Prostate gland (tissue), 2 donors: ENCODE measurements around the gene URI1. TPM values are rescaled to one million over a fixed set of nuclear protein-coding genes. Genes with fewer than 3 reads are reported as not detected.
"Not testable (repeated sequence)": the region's sequence is repeated elsewhere in the genome, so short reads cannot be mapped to it uniquely, and the experiment has no call there.

Source experiments
- DNase-seq: peaks from one replicate; pipeline ENCODE4 v3.0.0-alpha.2; 2019; ENCODE audit warnings: low spot score
- H3K27ac ChIP-seq, 2 donors: fragments of 200-600 bp; sonication (generic); 2 replicates each; pipeline ENCODE4 v1.5.1; 2017 to 2019
- H3K27me3 ChIP-seq: fragments of 200-600 bp; sonication (generic); replicated peaks from 2 replicates; pipeline ENCODE4 v1.5.1; 2019; ENCODE audit not compliant: insufficient read depth
- H3K36me3 ChIP-seq, 2 donors: fragments of 200-600 bp; sonication (generic); 1 replicate in 1 of 2; 2 replicates in 1 of 2; pipeline versions ENCODE4 v1.5.1 to v1.8.1; 2017 to 2019
- H3K4me1 ChIP-seq: fragments of 200-600 bp; sonication (generic); replicated peaks from 2 replicates; pipeline ENCODE4 v1.5.1; 2019
- H3K4me3 ChIP-seq, 2 donors: fragments of 200-600 bp; sonication (generic); 2 replicates each; pipeline ENCODE4 v1.5.1; 2017 to 2019
- H3K9me3 ChIP-seq: fragments of 200-600 bp; sonication (generic); 2 replicates; pipeline ENCODE4 v1.5.1; 2017
- CTCF ChIP-seq, 4 experiments: fragments of 200-600 bp in 2 of 4; fragments of 450-650 bp in 2 of 4; sonication (generic) in 2 of 4; IDR thresholded peaks; 1 replicate in 3 of 4; 2 replicates in 1 of 4; pipeline ENCODE4 v1.5.1; 2016 to 2019; ENCODE audit warnings: antibody characterized with exemption in 4 of 4, mild to moderate bottlenecking in 2 of 4, moderate library complexity in 2 of 4
- POLR2A ChIP-seq: fragments of 450-650 bp; IDR thresholded peaks from one replicate; pipeline ENCODE4 v1.6.1; 2016; ENCODE audit warnings: antibody characterized with exemption, mild to moderate bottlenecking
- POLR2AphosphoS5 ChIP-seq: sonication (generic); formaldehyde crosslinking; IDR thresholded peaks from one replicate; pipeline ENCODE4 v1.6.1; 2017; ENCODE audit warnings: antibody characterized with exemption
- WGBS: methylation state at CpG from one replicate; pipeline ENCODE4 v1.1.5; 2018; 5-methylcytosine and 5-hydroxymethylcytosine counted together
- intact Hi-C: fragments of 100-400 bp; cut with DNase I; formaldehyde crosslinking; loops from one replicate; pipeline ENCODE4 v1.14.2; 2022
- total RNA-seq, 2 donors: library from RNA; depleted of rRNA; stranded (reverse); fragments of >200 nt; gene quantifications; one replicate each; pipeline ENCODE4 v1.1.0, GENCODE V29; 2016

The URI1 gene
- total RNA-seq, 2 donors from 2014 or later = 48.2 to 71.0 TPM

- Histone ChIP-seq H3K4me3 (no peak overlapping the region), H3K27me3 (no peaks in the 10 kb centered on the region), H3K4me1 (no peaks in the 10 kb centered on the region), H3K36me3 (no peaks in the 10 kb centered on the region), H3K27ac (no peak overlapping the region), H3K9me3 (no peaks in the 10 kb centered on the region)
- intact Hi-C loops = no loop called here
- WGBS = 72% methylated on average over 18 of the region's 18 CpGs
- TF ChIP-seq CTCF (IDR thresholded peaks at IDR 0.05) (no peak), POLR2AphosphoS5 (no peak), POLR2A (no peak)
- DNase-seq = no peak
Measured at GRCh38 chr19:29908963-29909944, 32.8 kb upstream of the URI1 start.

GRCh38 chr19:29914933-29915332 lies 27.1 kb upstream of the URI1 start:
- intact Hi-C loops = no loop called here
- no peaks in the 10 kb centered on the region for H3K36me3 ChIP-seq
- no peaks in the 10 kb centered on the region for H3K27me3 ChIP-seq
- no peak overlapping the region for H3K27ac ChIP-seq
- DNase-seq = no peak
- TF ChIP-seq CTCF (IDR thresholded peaks at IDR 0.05) = no peak
- no peak for TF ChIP-seq POLR2A
- no peak for TF ChIP-seq POLR2AphosphoS5
- no peaks in the 10 kb centered on the region for H3K4me1 ChIP-seq
- H3K4me3 ChIP-seq = no peak overlapping the region
- WGBS = 36% methylated on average over 3 of the region's 3 CpGs
- H3K9me3 ChIP-seq = no peaks in the 10 kb centered on the region

GRCh38 chr19:29915832-29916231 lies 26.2 kb upstream of the URI1 start:
- intact Hi-C loops, DNase-seq, H3K27ac ChIP-seq, H3K4me1 ChIP-seq, H3K9me3 ChIP-seq, H3K36me3 ChIP-seq, H3K4me3 ChIP-seq, H3K27me3 ChIP-seq: not testable (repeated sequence)
- WGBS = 76% methylated on average over 2 of the region's 2 CpGs

GRCh38 chr19:29917911-29918310 lies 24.1 kb upstream of the URI1 start:
- 86% methylated on average over 7 of the region's 7 CpGs for WGBS
- no peak for DNase-seq

GRCh38 chr19:29918891-29919290 lies 23.1 kb upstream of the URI1 start:
- H3K4me1 ChIP-seq = no peaks in the 10 kb centered on the region
- H3K36me3 ChIP-seq = no peaks in the 10 kb centered on the region
- WGBS = 74% methylated on average over 6 of the region's 6 CpGs
- TF ChIP-seq POLR2A = no peak
- no peak overlapping the region for H3K27ac ChIP-seq
- no peak for DNase-seq
- intact Hi-C loops = no loop called here
- no peaks in the 10 kb centered on the region for H3K27me3 ChIP-seq
- H3K4me3 ChIP-seq = no peak overlapping the region
- H3K9me3 ChIP-seq = no peaks in the 10 kb centered on the region

More at GRCh38 chr19:29917911-29918310, 24.1 kb upstream of the URI1 start:
- Histone ChIP-seq H3K4me3 (no peak overlapping the region), H3K36me3 (no peaks in the 10 kb centered on the region), H3K27me3 (no peaks in the 10 kb centered on the region), H3K27ac (no peak overlapping the region), H3K9me3 (no peaks in the 10 kb centered on the region), H3K4me1 (no peaks in the 10 kb centered on the region)
- intact Hi-C loops = no loop called here
- TF ChIP-seq POLR2A = no peak
- no peak for TF ChIP-seq POLR2AphosphoS5
- no peak for TF ChIP-seq CTCF (IDR thresholded peaks at IDR 0.05)

- no peaks in the 10 kb centered on the region for H3K36me3 ChIP-seq
- no peak overlapping the region for H3K27ac ChIP-seq
- H3K9me3 ChIP-seq = no peaks in the 10 kb centered on the region
- no peak for DNase-seq
- TF ChIP-seq CTCF (IDR thresholded peaks at IDR 0.05) (no peak), POLR2AphosphoS5 (no peak), POLR2A (no peak)
- 95% methylated on average over 4 of the region's 4 CpGs for WGBS
- H3K4me1 ChIP-seq = no peaks in the 10 kb centered on the region
- no peaks in the 10 kb centered on the region for H3K27me3 ChIP-seq
- intact Hi-C loops = no loop called here
- H3K4me3 ChIP-seq = no peak overlapping the region
Measured at GRCh38 chr19:29922972-29923371, 19.1 kb upstream of the URI1 start.
